Thoracic aorta (tissue), 2 donors: ENCODE measurements around the gene GPR85. TPM values are rescaled to one million over a fixed set of nuclear protein-coding genes. Genes with fewer than 3 reads are reported as not detected.
"Not testable (repeated sequence)": the region's sequence is repeated elsewhere in the genome, so short reads cannot be mapped to it uniquely, and the experiment has no call there.

Experiments used
- ATAC-seq: fragments of 150-250 bp; one replicate; pipeline ENCODE4 v1.8.0; 2017; ENCODE audit warnings: low read depth; ENCODE audit not compliant: insufficient number of reproducible peaks, low FRiP score
- DNase-seq: peaks from one replicate; pipeline ENCODE4 v3.0.0-alpha.2; 2020; ENCODE audit warnings: low spot score
- H3K27ac ChIP-seq, 2 donors: fragments of 200-600 bp; sonication (generic); 1 replicate in 1 of 2; 2 replicates in 1 of 2; pipeline ENCODE4 v1.5.1; 2016; ENCODE audit warnings: mild to moderate bottlenecking in 2 of 2, moderate library complexity in 2 of 2
- H3K27me3 ChIP-seq: fragments of 200-600 bp; sonication (generic); replicated peaks from 2 replicates; pipeline ENCODE4 v1.6.0; 2016; ENCODE audit warnings: mild to moderate bottlenecking; ENCODE audit not compliant: insufficient read depth
- H3K36me3 ChIP-seq: fragments of 200-600 bp; sonication (generic); one replicate; pipeline ENCODE4 v1.5.1; 2016
- H3K4me1 ChIP-seq, 2 donors: fragments of 200-600 bp; sonication (generic); 1 replicate in 1 of 2; 2 replicates in 1 of 2; pipeline versions ENCODE4 v1.5.1 to v1.6.0; 2016; ENCODE audit warnings: low read depth in 2 of 2, mild to moderate bottlenecking in 1 of 2; ENCODE audit not compliant: control insufficient read depth in 1 of 2
- H3K4me3 ChIP-seq: fragments of 200-600 bp; sonication (generic); 2 replicates; pipeline ENCODE4 v1.5.1; 2016; ENCODE audit warnings: mild to moderate bottlenecking
- H3K9me3 ChIP-seq: fragments of 200-600 bp; sonication (generic); 2 replicates; pipeline ENCODE4 v1.5.1; 2016
- CTCF ChIP-seq: fragments of 200-600 bp; sonication (generic); IDR thresholded peaks from one replicate; pipeline ENCODE4 v1.5.1; 2019; ENCODE audit warnings: antibody characterized with exemption
- total RNA-seq, 2 donors: library from RNA; depleted of rRNA; stranded (reverse); fragments of >200 nt; gene quantifications; one replicate each; pipeline versions ENCODE4 v1.1.0 to v1.2.3, GENCODE V29; 2016

GPR85 gene
- total RNA-seq, 2 donors from 2014 or later: 0.68 to 1.3 TPM

GRCh38 chr7:113062499-113062898 lies 24.1 kb downstream of the GPR85 start:
- Histone ChIP-seq H3K9me3 (no peaks in the 10 kb centered on the region), H3K36me3 (no peaks in the 10 kb centered on the region), H3K27me3 (no peaks in the 10 kb centered on the region), H3K4me3 (no peak overlapping the region), H3K27ac (no peak overlapping the region), H3K4me1 (no peaks in the 10 kb centered on the region)
- TF ChIP-seq CTCF: no peak
- no peak for DNase-seq
- no peak for ATAC-seq

GRCh38 chr7:113060100-113060499 lies 26.5 kb downstream of the GPR85 start:
- H3K36me3 ChIP-seq: no peaks in the 10 kb centered on the region
- no peaks in the 10 kb centered on the region for H3K9me3 ChIP-seq
- no peak overlapping the region for H3K4me3 ChIP-seq
- H3K27me3 ChIP-seq: no peaks in the 10 kb centered on the region
- no peak for DNase-seq
- ATAC-seq: no peak
- H3K4me1 ChIP-seq: no peaks in the 10 kb centered on the region
- H3K27ac ChIP-seq: no peak overlapping the region
- TF ChIP-seq CTCF: no peak

- no peaks in the 10 kb centered on the region for H3K36me3 ChIP-seq
- H3K9me3 ChIP-seq: peaks cover 3% of the 10 kb centered on the region
- no peaks in the 10 kb centered on the region for H3K4me1 ChIP-seq
- no peak overlapping the region for H3K4me3 ChIP-seq
- no peak for DNase-seq
- no peak overlapping the region for H3K27ac ChIP-seq
- H3K27me3 ChIP-seq: no peaks in the 10 kb centered on the region
- TF ChIP-seq CTCF: no peak
- ATAC-seq: no peak
Measured at GRCh38 chr7:113054938-113055337, 31.7 kb downstream of the GPR85 start.

- DNase-seq, H3K27me3 ChIP-seq, ATAC-seq, H3K4me1 ChIP-seq, H3K9me3 ChIP-seq, H3K4me3 ChIP-seq, H3K27ac ChIP-seq, H3K36me3 ChIP-seq: not testable (repeated sequence)
Measured at GRCh38 chr7:113054272-113054671, 32.4 kb downstream of the GPR85 start.

GRCh38 chr7:113049221-113049620 lies 37.4 kb downstream of the GPR85 start:
- H3K4me1 ChIP-seq, H3K9me3 ChIP-seq, H3K27me3 ChIP-seq, H3K36me3 ChIP-seq, H3K27ac ChIP-seq, DNase-seq, ATAC-seq, H3K4me3 ChIP-seq: not testable (repeated sequence)

- peaks cover 3% of the 10 kb centered on the region for H3K9me3 ChIP-seq
- DNase-seq (no peak), ATAC-seq (no peak)
- H3K4me1 ChIP-seq: no peaks in the 10 kb centered on the region
- no peak overlapping the region for H3K27ac ChIP-seq
- TF ChIP-seq CTCF: no peak
- no peaks in the 10 kb centered on the region for H3K27me3 ChIP-seq
- H3K4me3 ChIP-seq: no peak overlapping the region
- no peaks in the 10 kb centered on the region for H3K36me3 ChIP-seq
Measured at GRCh38 chr7:113046453-113046852, 40.2 kb downstream of the GPR85 start.
